GM20000 (cell line): Measurements from ENCODE around the gene GNG7.

Experiments used
- DNase-seq: peaks from one replicate; pipeline ENCODE4 v3.0.0; 2012; ENCODE audit warnings: low spot score
- CTCF ChIP-seq: IDR thresholded peaks from 2 replicates; pipeline ENCODE4 v1.5.1; 2012; ENCODE audit warnings: mild to moderate bottlenecking, control low read depth; ENCODE audit errors: extremely low read depth, missing control alignments

GNG7 gene

GRCh38 chr19:2724148-2724557, 21.7 kb upstream of the GNG7 start:
- TF ChIP-seq CTCF = no peak
- DNase-seq = no peak

GRCh38 chr19:2723747-2724146, 21.3 kb upstream of the GNG7 start:
- DNase-seq = no peak
- TF ChIP-seq CTCF = no peak

GRCh38 chr19:2723345-2723715, 20.8 kb upstream of the GNG7 start:
- no peak for DNase-seq
- no peak for TF ChIP-seq CTCF

- no peak for TF ChIP-seq CTCF
- DNase-seq = no peak
Observed at GRCh38 chr19:2722541-2723344, 20.2 kb upstream of the GNG7 start.

- TF ChIP-seq CTCF = no peak
- DNase-seq = no peak
Observed at GRCh38 chr19:2721570-2722540, 19.4 kb upstream of the GNG7 start.

GRCh38 chr19:2720777-2721569, 18.5 kb upstream of the GNG7 start, which contains the start of gene DIRAS1:
TSS of gene DIRAS1 (minus strand) at chr19:2721372. CDS start at chr19:2717806, 3,566 bp downstream.
- no peak for DNase-seq
- TF ChIP-seq CTCF = no peak
